GM18507 (cell line): Measurements from ENCODE around the gene GLMP.
"Not testable (repeated sequence)": the region's sequence is repeated elsewhere in the genome, so short reads cannot be mapped to it uniquely, and the experiment has no call there.

Experiments
- DNase-seq: peaks from one replicate; pipeline ENCODE4 v3.0.0; 2011; ENCODE audit warnings: low read depth; ENCODE audit not compliant: insufficient read length; ENCODE audit errors: extremely low spot score
- FAIRE-seq: peaks from 2 replicates; lab custom pipeline; 2011; peaks lifted over from hg19 to GRCh38; lab: Jason Lieb, UNC

GLMP gene

GRCh38 chr1:156295391-156295947 is at the start of gene GLMP:
Gene GLMP (minus strand): TSS chr1:156295679. CDS start chr1:156295645, 34 bp downstream.
- DNase-seq = peak; percentile 62
- peak; percentile 75 for FAIRE-seq

- DNase-seq = no peak
- FAIRE-seq = no peak
These were observed 48.9 kb upstream of the GLMP start for GRCh38 chr1:156344409-156344808.

GRCh38 chr1:156342166-156342955 is 46.9 kb upstream of the GLMP start:
- no peak for FAIRE-seq
- no peak for DNase-seq

- DNase-seq (peak; percentile 94), FAIRE-seq (peak; percentile 100)
These were observed 42.9 kb upstream of the GLMP start, which contains the start of the genes CCT3 and TSACC for GRCh38 chr1:156338180-156338976. Gene CCT3 (minus strand): TSS chr1:156338292. CDS start chr1:156338184, 108 bp downstream. Gene TSACC (plus strand): TSS chr1:156338526. CDS start chr1:156339758, 1,232 bp downstream.

GRCh38 chr1:156337888-156338179 is 42.4 kb upstream of the GLMP start:
- FAIRE-seq (no peak), DNase-seq (no peak)

- DNase-seq (no peak), FAIRE-seq (no peak)
These were observed 41.8 kb upstream of the GLMP start for GRCh38 chr1:156337052-156337887.

- DNase-seq = no peak
- FAIRE-seq = no peak
These were observed 40.8 kb upstream of the GLMP start for GRCh38 chr1:156336242-156336641.

- not testable (repeated sequence) for DNase-seq, FAIRE-seq
These were observed 27.7 kb upstream of the GLMP start for GRCh38 chr1:156323179-156323578.

GRCh38 chr1:156320560-156320959 is 25.1 kb upstream of the GLMP start:
- no peak for FAIRE-seq

GRCh38 chr1:156319664-156320063 is 24.2 kb upstream of the GLMP start:
- DNase-seq (no peak), FAIRE-seq (no peak)

More at GRCh38 chr1:156320560-156320959, 25.1 kb upstream of the GLMP start:
- no peak for DNase-seq

GRCh38 chr1:156316909-156317308 is 21.4 kb upstream of the GLMP start:
- DNase-seq = no peak
- no peak for FAIRE-seq

GRCh38 chr1:156310962-156311361 is 15.5 kb upstream of the GLMP start:
- DNase-seq (no peak), FAIRE-seq (no peak)

- DNase-seq = no peak
- FAIRE-seq = no peak
These were observed 12.6 kb upstream of the GLMP start for GRCh38 chr1:156308078-156308477.

- FAIRE-seq = no peak
- no peak for DNase-seq
These were observed 9.7 kb upstream of the GLMP start for GRCh38 chr1:156305215-156305614.

- DNase-seq = no peak
- FAIRE-seq = no peak
These were observed 7.8 kb upstream of the GLMP start for GRCh38 chr1:156303241-156303640.

- no peak for FAIRE-seq
- no peak for DNase-seq
These were observed 3.4 kb upstream of the GLMP start, which contains the start of gene VHLL for GRCh38 chr1:156298852-156299357. Gene VHLL (minus strand): TSS chr1:156299307. CDS start chr1:156299189, 118 bp downstream.

GRCh38 chr1:156293895-156294294 is 1.6 kb downstream of the GLMP start:
- DNase-seq = no peak
- FAIRE-seq = no peak

GRCh38 chr1:156293098-156293434 is 2.4 kb downstream of the GLMP start:
- FAIRE-seq (no peak), DNase-seq (no peak)
